PC-9 (cell line): ENCODE results near the gene CROCC. TPM values are rescaled to one million over a fixed set of nuclear protein-coding genes. Genes with fewer than 3 reads are reported as not detected.

Experiments
- BruUV-seq: library from RNA; stranded (reverse); fragments of 400-500 nt; replicated peaks from 2 replicates; lab custom pipeline; 2021; lab: Mats Ljungman, UMichigan
- CTCF ChIA-PET: fragments of 300-600 bp; sonication (Branson Sonifier 250); formaldehyde crosslinking; loops from one replicate; lab custom pipeline; 2022; ENCODE audit warnings: antibody characterized with exemption; lab: Charles Lee
- POLR2A ChIA-PET: fragments of 300-600 bp; sonication (Branson Sonifier 250); formaldehyde crosslinking; loops from one replicate; lab custom pipeline; 2022; ENCODE audit warnings: antibody characterized with exemption; ENCODE audit not compliant: unreplicated experiment; lab: Charles Lee
- DNase-seq, 2 experiments: peaks; one replicate each; pipeline versions ENCODE4 v3.0.0 to v3.0.0-alpha.2; 2015 to 2022; ENCODE audit warnings: mixed read lengths in 1 of 2
- H2AFZ ChIP-seq: fragments of 200-600 bp; sonication (generic); 2 replicates; pipeline ENCODE4 v1.8.1; 2017; ENCODE audit warnings: antibody characterized with exemption
- H3F3A ChIP-seq: fragments of 200-600 bp; sonication (generic); 2 replicates; pipeline ENCODE4 v1.8.1; 2017; ENCODE audit warnings: antibody characterized with exemption, mild to moderate bottlenecking, low read depth; ENCODE audit not compliant: insufficient read depth
- H3K27ac ChIP-seq: fragments of 200-600 bp; sonication (generic); 2 replicates; pipeline ENCODE4 v1.6.1; 2016; ENCODE audit warnings: mixed run types
- H3K27me3 ChIP-seq: fragments of 200-600 bp; sonication (generic); 2 replicates; pipeline ENCODE4 v1.6.1; 2016; ENCODE audit warnings: low read depth, mixed run types; ENCODE audit not compliant: insufficient read depth
- H3K36me3 ChIP-seq: fragments of 200-600 bp; sonication (generic); 2 replicates; pipeline ENCODE4 v1.6.1; 2016; ENCODE audit warnings: low read depth, mixed run types
- H3K4me1 ChIP-seq: fragments of 200-600 bp; sonication (generic); replicated peaks from 2 replicates; pipeline ENCODE4 v1.6.1; 2016; ENCODE audit warnings: mixed run types; ENCODE audit not compliant: insufficient read depth
- H3K4me2 ChIP-seq: fragments of 200-600 bp; sonication (generic); 2 replicates; pipeline ENCODE4 v1.6.1; 2017; ENCODE audit warnings: mixed run types
- H3K4me3 ChIP-seq: fragments of 200-600 bp; sonication (generic); 2 replicates; pipeline ENCODE4 v1.6.1; 2016; ENCODE audit warnings: mixed run types
- H3K79me2 ChIP-seq: fragments of 200-600 bp; sonication (generic); 2 replicates; pipeline ENCODE4 v1.6.1; 2017; ENCODE audit warnings: low read depth, mixed run types
- H3K9me2 ChIP-seq: fragments of 200-600 bp; sonication (generic); 2 replicates; pipeline ENCODE4 v1.8.1; 2017; ENCODE audit warnings: mild to moderate bottlenecking; ENCODE audit not compliant: insufficient read depth
- H3K9me3 ChIP-seq: fragments of 200-600 bp; sonication (generic); 2 replicates; pipeline ENCODE4 v1.8.1; 2016; ENCODE audit warnings: low read depth; ENCODE audit not compliant: insufficient read depth
- H4K20me1 ChIP-seq: fragments of 200-600 bp; sonication (generic); 2 replicates; pipeline ENCODE4 v1.8.1; 2017; ENCODE audit not compliant: insufficient read depth
- CTCF ChIP-seq: fragments of 200-600 bp; sonication (generic); conservative IDR thresholded peaks from 2 replicates; pipeline ENCODE4 v1.6.1; 2017; ENCODE audit warnings: mixed run types, antibody characterized with exemption, mild to moderate bottlenecking, moderate library complexity
- EZH2 ChIP-seq: fragments of 200-600 bp; sonication (generic); IDR thresholded peaks from 2 replicates; pipeline ENCODE4 v1.8.0; 2017; ENCODE audit warnings: antibody characterized with exemption, low read depth
- intact Hi-C: fragments of 100-400 bp; cut with micrococcal nuclease; formaldehyde crosslinking; loops from one replicate; pipeline ENCODE4 v1.10.0; 2022; ENCODE audit not compliant: unreplicated experiment
- total RNA-seq: library from RNA; stranded (reverse); gene quantifications from 2 replicates; pipeline ENCODE4 v1.2.3, GENCODE V29; 2021

Gene CROCC
- total RNA-seq, 1 experiment from 2014 or later: 18.9 TPM

DNA sequence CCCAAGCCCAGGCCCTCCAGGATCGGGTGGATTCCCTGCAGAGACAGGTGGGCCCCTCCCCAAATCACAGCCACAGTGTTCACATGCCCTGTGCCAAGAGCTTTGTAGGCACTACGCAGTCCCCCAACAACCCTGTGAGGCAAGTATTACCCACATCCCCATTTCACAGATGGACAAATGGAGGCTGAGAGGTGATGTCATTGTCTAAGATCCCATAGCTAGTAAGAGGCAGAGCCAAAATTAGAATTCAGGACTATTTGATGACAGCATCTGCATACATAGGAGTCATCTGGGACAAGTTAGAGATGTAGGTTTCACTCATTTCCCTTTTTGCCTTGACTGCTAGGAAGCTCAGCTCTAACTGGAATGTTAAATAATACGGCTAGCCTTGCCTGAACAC is 46.6 kb downstream of the CROCC start:
- CTCF ChIA-PET: no interaction called here
- H3K27ac ChIP-seq: no peak overlapping the region

GRCh38 chr1:16969057-16969611 is 47.4 kb downstream of the CROCC start:
- no peaks in the 10 kb centered on the region for H3F3A ChIP-seq
- H3K36me3 ChIP-seq: no peaks in the 10 kb centered on the region
- no TSS peak for BruUV-seq
- ChIA-PET POLR2A (no interaction called here), CTCF (no interaction called here)
- H3K79me2 ChIP-seq: no peaks in the 10 kb centered on the region
- no peaks in the 10 kb centered on the region for H3K4me1 ChIP-seq
- H3K27ac ChIP-seq: no peak overlapping the region
- H3K9me2 ChIP-seq: no peaks in the 10 kb centered on the region
- TF ChIP-seq CTCF (no peak), EZH2 (no peak)
- H3K4me3 ChIP-seq: no peak overlapping the region
- no peaks in the 10 kb centered on the region for H4K20me1 ChIP-seq
- no peaks in the 10 kb centered on the region for H3K9me3 ChIP-seq
- no peak for DNase-seq
- no peak overlapping the region for H2AFZ ChIP-seq
- H3K4me2 ChIP-seq: no peak overlapping the region
- intact Hi-C loops: no loop called here
- H3K27me3 ChIP-seq: no peaks in the 10 kb centered on the region

More for the DNA sequence above, 46.6 kb downstream of the CROCC start:
- no peaks in the 10 kb centered on the region for H4K20me1 ChIP-seq
- no peak overlapping the region for H3K4me3 ChIP-seq
- POLR2A ChIA-PET: no interaction called here
- intact Hi-C loops: no loop called here
- H3K4me1 ChIP-seq: no peaks in the 10 kb centered on the region
- H3K9me2 ChIP-seq: no peaks in the 10 kb centered on the region
- no peaks in the 10 kb centered on the region for H3F3A ChIP-seq
- no peaks in the 10 kb centered on the region for H3K27me3 ChIP-seq
- no peaks in the 10 kb centered on the region for H3K9me3 ChIP-seq
- H3K4me2 ChIP-seq: no peak overlapping the region
- H2AFZ ChIP-seq: no peak overlapping the region
- TF ChIP-seq EZH2: no peak
- TF ChIP-seq CTCF: no peak
- BruUV-seq: no TSS peak
- H3K79me2 ChIP-seq: no peaks in the 10 kb centered on the region
- no peaks in the 10 kb centered on the region for H3K36me3 ChIP-seq
- no peak for DNase-seq

- BruUV-seq: no TSS peak
- H4K20me1 ChIP-seq: no peaks in the 10 kb centered on the region
- no peak for TF ChIP-seq CTCF
- no peak for TF ChIP-seq EZH2
- no peaks in the 10 kb centered on the region for H3F3A ChIP-seq
- intact Hi-C loops: no loop called here
- POLR2A ChIA-PET: no interaction called here
- no peak overlapping the region for H3K27ac ChIP-seq
- no peaks in the 10 kb centered on the region for H3K9me3 ChIP-seq
- DNase-seq: no peak
- no peaks in the 10 kb centered on the region for H3K9me2 ChIP-seq
- H3K4me3 ChIP-seq: no peak overlapping the region
- no peak overlapping the region for H3K4me2 ChIP-seq
- H3K27me3 ChIP-seq: no peaks in the 10 kb centered on the region
- CTCF ChIA-PET: no interaction called here
- H3K4me1 ChIP-seq: no peaks in the 10 kb centered on the region
- H3K79me2 ChIP-seq: no peaks in the 10 kb centered on the region
- H3K36me3 ChIP-seq: no peaks in the 10 kb centered on the region
- no peak overlapping the region for H2AFZ ChIP-seq
Measured at GRCh38 chr1:16969651-16970050, 47.9 kb downstream of the CROCC start.
